Activated CD8-positive, alpha-beta memory T cell treated with anti-CD3 and anti-CD28 coated beads, Interleukin-2, amount 10 ng/mL, durations not matched to agents 7 days and 5 days (primary cell): ENCODE results near the gene VAC14. TPM values are rescaled to one million over a fixed set of nuclear protein-coding genes. Genes with fewer than 3 reads are reported as not detected.
A peak's percentile ranks its signal among the peaks of the same experiment; 100 is the strongest.

Experiments
- ATAC-seq: fragments of 150-1000 bp; cut with Tn5 transposase; one replicate; pipeline ENCODE4 v1.10.0; 2021; ENCODE audit warnings: moderate library complexity
- CTCF ChIA-PET: fragments of 350-600 bp; sonication (Branson Sonifier 250); formaldehyde crosslinking; loops from one replicate; lab custom pipeline; 2021; ENCODE audit warnings: antibody characterized with exemption; lab: Charles Lee
- DNase-seq: peaks from one replicate; pipeline ENCODE4 v3.0.0-alpha.2; 2020
- H3K27ac Mint-ChIP-seq: one replicate; pipeline ENCODE4 v1.8.0; 2021; ENCODE audit warnings: mild to moderate bottlenecking, mixed read lengths
- H3K27me3 Mint-ChIP-seq: one replicate; pipeline ENCODE4 v1.8.0; 2021; ENCODE audit warnings: mixed read lengths
- H3K36me3 Mint-ChIP-seq: one replicate; pipeline ENCODE4 v1.8.0; 2021; ENCODE audit warnings: mild to moderate bottlenecking, mixed read lengths
- H3K4me1 Mint-ChIP-seq: one replicate; pipeline ENCODE4 v1.8.0; 2021; ENCODE audit warnings: mixed read lengths
- H3K4me3 Mint-ChIP-seq: one replicate; pipeline ENCODE4 v1.8.0; 2021; ENCODE audit warnings: mild to moderate bottlenecking, moderate library complexity, mixed read lengths
- H3K9me3 Mint-ChIP-seq: one replicate; pipeline ENCODE4 v1.8.0; 2022; ENCODE audit warnings: low read depth, mixed read lengths
- total RNA-seq, 2 experiments: library from RNA; stranded (reverse); gene quantifications; one replicate each; pipeline ENCODE4 v1.2.3, GENCODE V29; 2021

VAC14 gene
- total RNA-seq, 2 experiments from 2014 or later, result 36.2 to 38.6 TPM

- peaks cover 45% of the 10 kb centered on the region for H3K4me1 Mint-ChIP-seq
- H3K9me3 Mint-ChIP-seq, result no peaks in the 10 kb centered on the region
- H3K4me3 Mint-ChIP-seq, result no peak overlapping the region
- ATAC-seq, result no peak
- peaks cover 18% of the 10 kb centered on the region for H3K36me3 Mint-ChIP-seq
- H3K27me3 Mint-ChIP-seq, result no peaks in the 10 kb centered on the region
- no peak overlapping the region for H3K27ac Mint-ChIP-seq
- no peak for DNase-seq
- CTCF ChIA-PET, result interaction anchor here (1.3 kb wide), 1 partner anchor 29 kb away, joined by 5 read pairs; no protein-coding TSS in a partner anchor
These were observed 59.2 kb downstream of the VAC14 start for GRCh38 chr16:70741783-70742125.

- Mint-ChIP-seq H3K36me3 (peaks cover 18% of the 10 kb centered on the region), H3K27me3 (no peaks in the 10 kb centered on the region), H3K27ac (no peak overlapping the region), H3K9me3 (no peaks in the 10 kb centered on the region), H3K4me3 (no peak overlapping the region), H3K4me1 (peaks cover 45% of the 10 kb centered on the region)
- ATAC-seq, result no peak
- CTCF ChIA-PET, result interaction anchor here (1.3 kb wide), 1 partner anchor 30 kb away, joined by 5 read pairs; no protein-coding TSS in a partner anchor
- DNase-seq, result no peak
These were observed 59.8 kb downstream of the VAC14 start for GRCh38 chr16:70740914-70741782.

DNA sequence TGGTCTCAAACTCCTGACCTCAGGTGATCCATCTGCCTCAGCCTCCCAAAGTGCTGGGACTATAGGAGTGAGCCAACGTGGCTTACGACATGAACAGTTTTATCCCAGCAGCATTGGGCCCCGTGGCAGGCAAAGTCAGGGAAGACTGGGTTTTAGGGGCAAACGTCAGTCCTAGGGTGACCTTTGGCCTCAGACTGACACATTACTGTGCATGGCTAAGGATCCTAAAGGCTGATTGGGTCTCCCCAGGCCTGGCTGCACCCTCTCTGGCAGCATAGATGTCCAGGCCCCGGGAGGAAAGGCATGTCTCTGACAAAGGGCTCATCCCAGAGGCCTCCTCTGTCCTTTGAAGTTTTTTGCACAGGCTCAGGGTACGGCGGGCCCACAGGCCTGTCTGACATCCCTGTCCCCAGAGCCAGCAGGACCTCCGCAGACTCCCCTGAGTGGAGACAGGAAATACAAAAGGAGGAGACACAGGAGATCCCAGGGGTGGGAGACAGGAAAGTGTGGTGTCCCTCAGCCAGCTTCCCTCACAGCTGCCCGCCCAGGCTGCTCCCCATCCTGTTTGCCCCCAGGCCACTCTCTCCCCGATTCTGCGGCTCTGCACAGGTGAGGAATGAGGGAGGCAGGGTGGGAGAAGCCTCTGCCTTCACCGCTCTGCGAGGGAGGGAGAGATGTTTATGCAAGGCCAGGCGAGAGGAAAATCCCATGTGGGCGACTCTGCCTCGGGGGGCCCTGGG, 60.6 kb downstream of the VAC14 start:
- peaks cover 18% of the 10 kb centered on the region for H3K36me3 Mint-ChIP-seq
- H3K27me3 Mint-ChIP-seq, result no peaks in the 10 kb centered on the region
- CTCF ChIA-PET, result no interaction called here
- ATAC-seq (no peak), DNase-seq (no peak)
- H3K4me3 Mint-ChIP-seq, result no peak overlapping the region
- peak overlapping the region; percentile 43 for H3K27ac Mint-ChIP-seq
- H3K4me1 Mint-ChIP-seq, result peaks cover 43% of the 10 kb centered on the region
- no peaks in the 10 kb centered on the region for H3K9me3 Mint-ChIP-seq

DNA sequence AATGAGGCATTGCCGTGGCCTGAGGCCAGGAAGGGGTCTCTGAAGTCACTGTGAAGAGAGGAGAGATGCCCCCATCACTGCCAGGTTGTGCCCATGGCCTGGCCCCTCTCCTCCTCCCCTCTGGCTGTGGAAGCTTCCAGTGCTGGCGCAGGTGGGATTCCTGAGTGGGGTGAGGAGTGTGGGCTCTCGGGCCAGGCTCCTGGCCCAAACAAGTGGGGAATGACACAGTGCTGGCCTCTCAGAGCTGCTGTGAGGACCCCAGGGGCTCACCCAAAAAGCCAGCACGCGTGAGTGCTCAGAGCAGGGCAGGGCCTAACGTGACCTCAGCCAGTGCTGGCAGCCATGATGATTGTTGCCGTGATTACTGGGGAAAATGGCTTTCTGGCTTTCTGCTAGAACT, 61.6 kb downstream of the VAC14 start:
- ATAC-seq, result no peak
- Mint-ChIP-seq H3K27me3 (no peaks in the 10 kb centered on the region), H3K4me3 (no peak overlapping the region), H3K27ac (peak overlapping the region; percentile 65), H3K4me1 (peaks cover 43% of the 10 kb centered on the region), H3K9me3 (no peaks in the 10 kb centered on the region), H3K36me3 (peaks cover 16% of the 10 kb centered on the region)
- CTCF ChIA-PET, result interaction anchor here (0.9 to 3.5 kb wide), 4 partner anchors 32 to 63 kb away, joined by 3 to 27 read pairs (median 7); no protein-coding TSS in a partner anchor
- DNase-seq, result no peak

DNA sequence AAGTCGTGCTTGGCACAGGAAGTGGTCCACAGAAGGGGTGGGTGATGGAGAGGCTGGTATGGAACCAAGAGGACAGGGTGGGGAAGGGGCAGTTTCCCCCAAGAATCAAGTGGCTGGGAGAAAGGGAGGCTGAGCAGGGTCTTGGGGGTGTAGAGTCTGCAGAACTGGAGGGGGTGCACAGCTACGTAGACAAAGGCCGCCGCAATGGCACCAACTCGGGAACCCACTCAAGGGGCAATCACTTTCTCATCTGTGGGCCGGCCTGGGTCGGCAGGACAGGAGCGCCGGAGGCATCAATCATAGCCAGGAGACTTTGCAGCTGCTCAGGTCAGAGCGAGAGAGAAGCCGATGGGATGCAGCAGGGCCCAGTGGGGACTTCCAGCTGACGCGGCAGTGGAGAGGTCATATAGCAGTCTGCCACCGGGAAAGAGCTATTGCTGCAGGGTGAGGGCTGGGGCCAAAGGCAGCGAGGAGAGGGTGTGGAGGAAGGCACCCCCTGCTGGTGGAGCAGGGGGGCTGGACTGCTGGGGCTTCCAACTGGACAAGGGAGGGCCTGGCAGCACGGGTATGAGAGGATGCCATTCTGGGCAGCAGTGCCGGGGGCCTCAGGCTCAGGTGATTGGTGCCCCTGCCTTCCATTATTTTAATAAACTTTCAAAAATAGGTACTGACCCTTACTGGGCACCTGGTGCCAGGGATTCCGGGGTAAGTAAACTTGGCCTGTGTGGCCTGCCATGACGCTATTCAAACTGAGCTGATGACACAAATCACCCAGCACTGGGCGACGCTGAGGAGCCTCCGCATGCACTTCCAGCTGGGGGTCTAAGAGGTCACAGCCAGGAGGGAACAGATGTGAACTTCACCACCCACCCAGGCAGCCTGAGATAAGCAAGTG, 62.6 kb downstream of the VAC14 start:
- Mint-ChIP-seq H3K27me3 (no peaks in the 10 kb centered on the region), H3K9me3 (no peaks in the 10 kb centered on the region), H3K4me3 (peak overlapping the region; percentile 55), H3K36me3 (peaks cover 8% of the 10 kb centered on the region), H3K4me1 (peaks cover 43% of the 10 kb centered on the region), H3K27ac (peak overlapping the region; percentile 96)
- DNase-seq (peak; percentile 69), ATAC-seq (peak; percentile 14)
- CTCF ChIA-PET, result interaction anchor here (0.9 to 3.5 kb wide), 13 partner anchors 19 to 212 kb away, joined by 3 to 27 read pairs (median 4); no protein-coding TSS in a partner anchor

DNA sequence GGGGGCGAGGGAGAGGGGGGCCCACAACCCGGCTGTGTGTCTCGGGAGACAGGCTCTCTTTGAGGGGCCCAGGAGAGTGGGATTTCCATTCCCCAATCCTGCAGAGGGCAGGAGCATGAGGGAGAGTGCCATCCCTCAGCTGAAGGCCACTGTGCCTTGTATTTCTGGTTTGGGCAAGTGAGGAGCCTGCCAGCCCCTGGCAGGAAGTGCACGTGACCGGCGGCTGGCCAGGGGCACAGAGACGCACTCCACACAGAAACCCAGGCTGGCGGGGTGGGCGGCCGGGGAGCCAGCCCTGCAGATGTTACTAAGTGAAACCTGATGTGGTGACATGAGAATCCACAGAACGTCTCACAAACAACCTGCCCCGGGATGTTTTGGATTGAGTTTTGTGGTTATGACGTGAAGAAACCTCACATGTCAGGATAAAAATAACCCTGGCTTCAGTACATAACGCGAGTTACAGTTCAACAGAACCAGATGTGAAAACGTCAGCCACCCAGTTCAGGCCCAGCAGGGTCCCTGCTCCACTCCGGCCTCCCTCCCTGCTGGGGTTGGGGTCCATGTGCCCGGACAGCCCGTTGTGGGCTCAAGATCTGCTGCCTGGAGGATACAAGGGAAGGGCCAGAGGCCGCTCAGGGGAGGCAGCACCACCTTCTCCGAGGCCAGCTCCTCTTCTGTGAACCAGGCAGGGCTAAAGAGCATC, 63.4 kb downstream of the VAC14 start:
- Mint-ChIP-seq H3K4me1 (peaks cover 43% of the 10 kb centered on the region), H3K27me3 (no peaks in the 10 kb centered on the region), H3K27ac (peak overlapping the region; percentile 96), H3K4me3 (peak overlapping the region; percentile 55), H3K36me3 (peaks cover 1% of the 10 kb centered on the region), H3K9me3 (no peaks in the 10 kb centered on the region)
- DNase-seq (peak; percentile 93), ATAC-seq (peak; percentile 87)
- CTCF ChIA-PET, result interaction anchor here (1.0 to 3.5 kb wide), 12 partner anchors 20 to 211 kb away, joined by 3 to 27 read pairs (median 4); no protein-coding TSS in a partner anchor

- Mint-ChIP-seq H3K27ac (peak overlapping the region; percentile 96), H3K27me3 (no peaks in the 10 kb centered on the region), H3K4me3 (peak overlapping the region; percentile 55), H3K9me3 (no peaks in the 10 kb centered on the region), H3K4me1 (peaks cover 42% of the 10 kb centered on the region), H3K36me3 (peaks cover 3% of the 10 kb centered on the region)
- CTCF ChIA-PET, result interaction anchor here (1.1 to 3.5 kb wide), 4 partner anchors 27 to 84 kb away, joined by 3 to 27 read pairs (median 12); no protein-coding TSS in a partner anchor
- ATAC-seq (peak; percentile 39), DNase-seq (peak; percentile 63)
These were observed 64.2 kb downstream of the VAC14 start for GRCh38 chr16:70736465-70737376.

DNA sequence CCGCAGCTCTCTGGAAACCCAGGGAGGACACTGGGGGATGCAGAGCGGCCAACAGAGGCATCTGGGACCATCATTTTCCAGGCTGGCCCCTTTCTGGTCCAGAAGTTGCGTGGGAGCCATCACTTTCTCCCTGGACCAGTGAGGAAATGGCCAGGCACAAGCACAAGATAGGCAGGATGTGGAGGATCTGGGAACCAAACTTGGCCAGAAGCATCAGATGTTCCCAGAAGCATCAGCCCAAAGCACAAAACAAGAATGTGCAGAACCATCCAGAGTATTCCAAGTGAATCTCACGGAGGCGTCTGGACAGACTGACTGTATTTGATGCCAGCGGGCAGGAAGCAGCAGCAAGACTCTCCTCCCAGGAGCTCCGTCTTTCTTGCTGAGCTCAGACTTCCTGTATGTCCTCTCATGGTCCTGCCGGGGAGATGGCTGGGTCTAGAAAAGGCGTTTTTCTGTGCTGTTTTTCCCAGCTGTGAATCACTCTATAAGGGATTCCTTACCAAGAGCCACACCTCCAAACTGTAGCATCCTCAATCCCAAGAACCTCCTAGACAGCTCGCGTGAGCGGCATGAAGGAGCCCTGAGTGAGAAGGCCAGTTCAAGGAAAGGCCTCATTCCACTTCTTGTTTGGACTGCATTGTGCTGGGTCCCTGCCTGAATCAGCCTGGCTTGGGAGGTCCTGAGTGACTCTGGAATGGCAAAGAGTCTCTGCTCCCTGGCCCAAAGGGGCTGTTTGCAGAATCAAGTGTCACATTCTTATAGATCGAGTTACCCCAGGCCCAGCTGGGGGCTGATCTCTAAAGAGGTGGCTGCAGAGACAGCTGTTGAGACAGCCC, 65.6 kb downstream of the VAC14 start:
- CTCF ChIA-PET, result interaction anchor here (1.0 to 3.4 kb wide), 3 partner anchors 8 to 81 kb away, joined by 3 to 19 read pairs (median 4); no protein-coding TSS in a partner anchor
- H3K27ac Mint-ChIP-seq, result no peak overlapping the region

GRCh38 chr16:70734522-70735095, 66.3 kb downstream of the VAC14 start:
- H3K4me1 Mint-ChIP-seq, result peaks cover 34% of the 10 kb centered on the region
- CTCF ChIA-PET, result interaction anchor here (1.0 to 3.4 kb wide), 3 partner anchors 9 to 80 kb away, joined by 3 to 19 read pairs (median 4); no protein-coding TSS in a partner anchor
- no peak for DNase-seq
- no peak overlapping the region for H3K4me3 Mint-ChIP-seq
- H3K9me3 Mint-ChIP-seq, result no peaks in the 10 kb centered on the region
- H3K36me3 Mint-ChIP-seq, result peaks cover 3% of the 10 kb centered on the region
- ATAC-seq, result no peak
- no peaks in the 10 kb centered on the region for H3K27me3 Mint-ChIP-seq
- H3K27ac Mint-ChIP-seq, result no peak overlapping the region

More for the DNA sequence above, 65.6 kb downstream of the VAC14 start:
- H3K4me3 Mint-ChIP-seq, result no peak overlapping the region
- no peaks in the 10 kb centered on the region for H3K27me3 Mint-ChIP-seq
- H3K9me3 Mint-ChIP-seq, result no peaks in the 10 kb centered on the region
- H3K4me1 Mint-ChIP-seq, result peaks cover 35% of the 10 kb centered on the region
- DNase-seq, result no peak
- H3K36me3 Mint-ChIP-seq, result peaks cover 3% of the 10 kb centered on the region
- ATAC-seq, result no peak

DNA sequence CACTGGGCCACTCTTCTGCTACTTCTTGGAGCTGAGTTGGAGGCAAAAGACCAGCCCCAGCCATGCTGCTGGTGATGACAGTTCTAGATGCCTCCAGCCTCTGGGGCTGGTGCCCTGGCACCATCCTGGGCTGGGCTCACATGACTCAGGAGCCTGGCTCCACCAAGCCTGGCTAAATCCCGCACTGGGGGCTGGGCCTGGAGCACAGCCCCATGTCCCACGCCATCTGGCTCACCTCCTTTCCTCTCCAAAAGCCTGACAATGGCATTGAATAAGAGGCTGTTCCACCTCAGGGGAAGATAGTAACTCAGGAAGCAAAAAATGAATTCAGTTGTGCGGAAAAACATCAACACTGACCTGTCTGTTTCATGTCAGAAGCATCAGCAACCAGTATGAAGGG, 70.0 kb downstream of the VAC14 start:
- peaks cover 3% of the 10 kb centered on the region for H3K36me3 Mint-ChIP-seq
- H3K4me1 Mint-ChIP-seq, result no peaks in the 10 kb centered on the region
- no peaks in the 10 kb centered on the region for H3K9me3 Mint-ChIP-seq
- H3K27me3 Mint-ChIP-seq, result no peaks in the 10 kb centered on the region
- ATAC-seq (no peak), DNase-seq (no peak)
- H3K27ac Mint-ChIP-seq, result no peak overlapping the region
- CTCF ChIA-PET, result no interaction called here
- no peak overlapping the region for H3K4me3 Mint-ChIP-seq
